A549 (cell line): ENCODE measurements around the gene ASGR1.

Experiments
- CTCF ChIP-seq: fragments of >200 bp; sonication (Bioruptor Twin); formaldehyde crosslinking; IDR thresholded peaks from 3 replicates; pipeline ENCODE4 v1.5.1; 2016
- EP300 ChIP-seq, 2 experiments: fragments of >200 bp; sonication (Bioruptor Twin); formaldehyde crosslinking; IDR thresholded peaks; 2 replicates in 1 of 2; 3 replicates in 1 of 2; pipeline ENCODE4 v1.6.1; 2016 to 2017
- MAX ChIP-seq: IDR thresholded peaks from 2 replicates; pipeline ENCODE4 v1.6.1; 2012
- POLR2A ChIP-seq: IDR thresholded peaks from 2 replicates; pipeline ENCODE4 v1.6.1; 2012; ENCODE audit warnings: mild to moderate bottlenecking, low read length
- REST ChIP-seq: fragments of 200-600 bp; sonication (generic); IDR thresholded peaks from 2 replicates; pipeline ENCODE4 v1.6.1; 2016; ENCODE audit warnings: antibody characterized with exemption, mild to moderate bottlenecking, moderate library complexity

GRCh38 chr17:7218758-7219157 lies 39.6 kb upstream of the ASGR1 start:
- TF ChIP-seq MAX: no peak
- no peak for TF ChIP-seq CTCF
- TF ChIP-seq REST: no peak
- TF ChIP-seq POLR2A: no peak
- TF ChIP-seq EP300 (IDR thresholded peaks at IDR 0.05): no peak
